ENCODE data around the gene MUC21.
"Not testable (repeated sequence)": the region's sequence is repeated elsewhere in the genome, so short reads cannot be mapped to it uniquely, and the experiment has no call there.

The MUC21 gene

GRCh38 chr6:30970946-30971345, 12.6 kb upstream of the MUC21 start:
- DNase-seq, result no peak

- no peak for DNase-seq
Measured at GRCh38 chr6:30972816-30973215, 10.7 kb upstream of the MUC21 start.

GRCh38 chr6:30974490-30975252, 8.8 kb upstream of the MUC21 start:
- DNase-seq, result no peak

- DNase-seq, result no peak
Measured at GRCh38 chr6:30979141-30979540, 4.4 kb upstream of the MUC21 start.

GRCh38 chr6:30979690-30980089, 3.8 kb upstream of the MUC21 start:
- no peak for DNase-seq

- DNase-seq, result no peak
Measured at GRCh38 chr6:30981942-30982772, 1.4 kb upstream of the MUC21 start.

GRCh38 chr6:30985490-30985889, 2.0 kb downstream of the MUC21 start:
- DNase-seq, result no peak

GRCh38 chr6:30987304-30987703, 3.8 kb downstream of the MUC21 start:
- DNase-seq, result no peak

- no peak for DNase-seq
Measured at GRCh38 chr6:30988209-30988825, 4.8 kb downstream of the MUC21 start.

GRCh38 chr6:30990422-30991086, 7.0 kb downstream of the MUC21 start:
- no peak for DNase-seq

- no peak for DNase-seq
Measured at GRCh38 chr6:30991891-30992290, 8.4 kb downstream of the MUC21 start.

- DNase-seq, result no peak
Measured at GRCh38 chr6:30997301-30997700, 13.8 kb downstream of the MUC21 start.

- no peak for DNase-seq
Measured at GRCh38 chr6:30998785-30999184, 15.3 kb downstream of the MUC21 start.

GRCh38 chr6:31000067-31000860, 16.7 kb downstream of the MUC21 start:
- not testable (repeated sequence) for DNase-seq

- no peak for DNase-seq
Measured at GRCh38 chr6:31001281-31001888, 17.9 kb downstream of the MUC21 start.

- DNase-seq, result no peak
Measured at GRCh38 chr6:31002471-31002870, 19.0 kb downstream of the MUC21 start.

- no peak for DNase-seq
Measured at GRCh38 chr6:31004794-31005193, 21.3 kb downstream of the MUC21 start.

GRCh38 chr6:31005249-31006020, 21.9 kb downstream of the MUC21 start:
- no peak for DNase-seq

- no peak for DNase-seq
Measured at GRCh38 chr6:31007694-31008093, 24.2 kb downstream of the MUC21 start.

GRCh38 chr6:31008165-31008564, 24.6 kb downstream of the MUC21 start:
- DNase-seq, result no peak

GRCh38 chr6:31009731-31010130, 26.2 kb downstream of the MUC21 start:
- DNase-seq, result no peak

Data from retina (tissue), 1 donor.